DND-41 (cell line): ENCODE measurements around the gene TRIM2.

Source experiments
- ATAC-seq: fragments of 200-7000 bp; cut with Tn5 transposase; 3 replicates; pipeline ENCODE4 v1.9.1; 2021; ENCODE audit warnings: low read depth; ENCODE audit not compliant: insufficient read depth
- DNase-seq: peaks from one replicate; pipeline ENCODE4 v3.0.0-alpha.2; 2020
- H2AFZ ChIP-seq: 2 replicates; pipeline ENCODE4 v1.6.0; 2012; ENCODE audit warnings: low read depth, low read length
- H3K27ac ChIP-seq: 2 replicates; pipeline ENCODE4 v1.5.1; 2012; ENCODE audit warnings: low read length, inconsistent platforms
- H3K27me3 ChIP-seq: fragments of 200-600 bp; sonication (generic); 2 replicates; pipeline ENCODE4 v1.6.0; 2012; ENCODE audit warnings: low read length, mild to moderate bottlenecking, inconsistent platforms; ENCODE audit not compliant: insufficient read depth, poor library complexity
- H3K36me3 ChIP-seq: 2 replicates; pipeline ENCODE4 v1.5.1; 2012; ENCODE audit warnings: low read length, inconsistent platforms; ENCODE audit not compliant: insufficient read depth
- H3K4me1 ChIP-seq: 2 replicates; pipeline ENCODE4 v1.5.1; 2012; ENCODE audit warnings: mild to moderate bottlenecking, low read length; ENCODE audit not compliant: insufficient read depth
- H3K4me2 ChIP-seq: 2 replicates; pipeline ENCODE4 v1.6.0; 2012; ENCODE audit warnings: mild to moderate bottlenecking, moderate library complexity, low read length, inconsistent platforms; ENCODE audit not compliant: insufficient read depth
- H3K4me3 ChIP-seq, 2 experiments: fragments of 200-600 bp in 1 of 2; shearing (Covaris generic) in 1 of 2; 2 replicates each; pipeline ENCODE4 v1.5.1; 2012 to 2016; ENCODE audit warnings: inconsistent platforms in 2 of 2, low read length in 2 of 2, mild to moderate bottlenecking in 2 of 2, low read depth in 1 of 2, moderate library complexity in 1 of 2
- H3K79me2 ChIP-seq: 2 replicates; pipeline ENCODE4 v1.6.0; 2012; ENCODE audit warnings: low read length, inconsistent platforms; ENCODE audit not compliant: insufficient read depth
- H3K9ac ChIP-seq: 2 replicates; pipeline ENCODE4 v1.6.0; 2012; ENCODE audit warnings: low read depth, mild to moderate bottlenecking, inconsistent platforms, low read length, moderate library complexity
- H3K9me3 ChIP-seq: 2 replicates; pipeline ENCODE4 v1.5.1; 2012; ENCODE audit warnings: low read length, moderate library complexity, mild to moderate bottlenecking, inconsistent platforms; ENCODE audit not compliant: insufficient read depth, severe bottlenecking
- H4K20me1 ChIP-seq: 2 replicates; pipeline ENCODE4 v1.6.0; 2012; ENCODE audit warnings: low read length; ENCODE audit not compliant: insufficient read depth
- CTCF ChIP-seq: IDR thresholded peaks from 2 replicates; pipeline ENCODE4 v1.5.1; 2012; ENCODE audit warnings: borderline replicate concordance, low read length, moderate library complexity, mild to moderate bottlenecking; ENCODE audit not compliant: poor library complexity, severe bottlenecking; ENCODE audit errors: extremely low read depth
- EZH2 ChIP-seq: IDR thresholded peaks from 3 replicates; pipeline ENCODE4 v1.6.1; 2012; ENCODE audit warnings: borderline replicate concordance, low read depth, mild to moderate bottlenecking, moderate library complexity, low read length, inconsistent platforms; ENCODE audit not compliant: severe bottlenecking

Gene TRIM2

DNA sequence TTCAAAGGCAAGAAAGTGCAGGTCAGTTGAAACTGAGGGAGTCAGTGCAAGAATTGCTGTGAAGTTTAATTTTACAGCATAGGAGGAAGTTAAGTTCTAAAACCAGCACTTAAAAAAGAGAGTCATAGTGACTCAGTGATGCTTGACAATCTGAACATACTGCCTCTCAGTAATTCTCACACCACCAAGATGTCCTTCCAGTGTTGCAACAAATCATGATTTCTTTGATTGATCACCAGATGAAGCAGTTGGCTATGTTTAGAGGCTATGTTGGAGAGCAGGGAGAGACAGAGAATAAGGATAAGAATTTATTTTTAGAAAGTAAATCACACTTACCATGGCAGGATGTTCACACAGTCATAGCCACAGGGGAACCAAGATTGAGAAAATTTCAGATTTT is 13.2 kb downstream of the TRIM2 start:
- Histone ChIP-seq H2AFZ (no peak overlapping the region), H4K20me1 (no peaks in the 10 kb centered on the region), H3K27me3 (no peaks in the 10 kb centered on the region), H3K4me3 (no peak overlapping the region), H3K27ac (no peak overlapping the region), H3K36me3 (no peaks in the 10 kb centered on the region), H3K4me1 (peaks cover 7% of the 10 kb centered on the region), H3K4me2 (no peak overlapping the region), H3K9ac (no peak overlapping the region), H3K79me2 (no peaks in the 10 kb centered on the region), H3K9me3 (no peaks in the 10 kb centered on the region)
- ATAC-seq = no peak
- DNase-seq = no peak
- TF ChIP-seq CTCF (no peak), EZH2 (no peak)

DNA sequence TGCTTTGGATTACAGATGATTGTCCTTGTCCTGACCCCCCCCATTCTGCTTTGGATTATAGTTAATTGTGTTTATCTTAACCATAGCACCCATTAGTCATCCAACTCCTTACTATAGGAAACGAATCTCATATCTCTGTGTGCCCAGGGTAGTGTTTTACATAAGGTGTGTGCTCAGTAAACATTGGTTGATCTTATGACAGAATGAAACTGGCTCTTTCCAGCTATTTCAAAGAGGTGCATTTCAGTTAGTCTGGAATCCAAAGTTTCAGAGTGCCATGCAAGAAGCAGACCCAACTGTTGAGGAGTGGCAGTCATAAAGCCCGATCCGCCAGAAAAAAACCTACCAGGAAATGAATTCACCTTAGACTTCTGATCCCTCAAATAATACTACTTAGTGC is 14.7 kb downstream of the TRIM2 start:
- Histone ChIP-seq H3K27ac (no peak overlapping the region), H3K27me3 (no peaks in the 10 kb centered on the region), H3K79me2 (no peaks in the 10 kb centered on the region), H3K4me3 (no peak overlapping the region), H4K20me1 (no peaks in the 10 kb centered on the region), H3K4me2 (no peak overlapping the region), H3K9me3 (no peaks in the 10 kb centered on the region), H3K4me1 (no peaks in the 10 kb centered on the region), H3K36me3 (no peaks in the 10 kb centered on the region), H2AFZ (no peak overlapping the region), H3K9ac (no peak overlapping the region)
- ATAC-seq (no peak), DNase-seq (no peak)
- TF ChIP-seq CTCF = no peak
- no peak for TF ChIP-seq EZH2

DNA sequence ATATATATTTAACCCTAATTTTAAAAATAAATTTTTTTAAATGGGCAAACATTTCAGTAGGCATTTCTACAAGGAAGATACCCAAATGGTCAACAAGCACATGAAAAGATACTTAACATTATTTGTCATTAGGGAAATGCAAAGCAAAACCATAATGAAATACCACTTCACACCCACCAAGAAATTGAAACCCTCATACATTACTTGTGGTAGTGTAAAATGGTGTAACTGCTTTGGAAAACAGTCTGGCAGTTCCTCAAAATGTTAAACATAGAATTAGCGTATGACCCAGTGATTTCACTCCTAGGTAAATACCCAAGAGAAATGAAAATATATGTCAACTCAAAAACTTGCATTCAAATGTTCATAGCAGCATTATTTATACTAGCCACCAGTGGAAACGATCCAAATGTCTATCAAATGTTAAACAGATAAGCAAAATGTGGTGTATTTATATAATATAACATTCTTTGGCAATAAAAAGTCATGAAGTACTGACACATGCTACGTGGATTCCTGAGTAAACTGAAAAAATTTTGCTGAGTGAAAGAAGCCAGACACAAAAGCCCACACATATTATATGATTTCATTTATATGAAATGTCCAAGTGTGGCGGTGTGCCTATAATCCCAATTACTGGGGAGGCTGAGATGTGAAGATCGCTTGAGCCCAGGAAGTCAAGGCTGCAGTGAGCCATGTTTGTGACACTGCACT is 16.6 kb downstream of the TRIM2 start:
- H3K36me3 ChIP-seq = no peaks in the 10 kb centered on the region
- no peak overlapping the region for H3K4me2 ChIP-seq
- H3K9me3 ChIP-seq = peaks cover 4% of the 10 kb centered on the region
- ATAC-seq (no peak), DNase-seq (no peak)
- no peaks in the 10 kb centered on the region for H3K79me2 ChIP-seq
- H3K4me1 ChIP-seq = peaks cover 12% of the 10 kb centered on the region
- H3K27me3 ChIP-seq = no peaks in the 10 kb centered on the region
- H2AFZ ChIP-seq = no peak overlapping the region
- no peak overlapping the region for H3K27ac ChIP-seq
- H3K9ac ChIP-seq = no peak overlapping the region
- no peak overlapping the region for H3K4me3 ChIP-seq
- TF ChIP-seq CTCF (no peak), EZH2 (no peak)
- no peaks in the 10 kb centered on the region for H4K20me1 ChIP-seq
